ENCODE results near the gene RPL37A.

The RPL37A gene

DNA sequence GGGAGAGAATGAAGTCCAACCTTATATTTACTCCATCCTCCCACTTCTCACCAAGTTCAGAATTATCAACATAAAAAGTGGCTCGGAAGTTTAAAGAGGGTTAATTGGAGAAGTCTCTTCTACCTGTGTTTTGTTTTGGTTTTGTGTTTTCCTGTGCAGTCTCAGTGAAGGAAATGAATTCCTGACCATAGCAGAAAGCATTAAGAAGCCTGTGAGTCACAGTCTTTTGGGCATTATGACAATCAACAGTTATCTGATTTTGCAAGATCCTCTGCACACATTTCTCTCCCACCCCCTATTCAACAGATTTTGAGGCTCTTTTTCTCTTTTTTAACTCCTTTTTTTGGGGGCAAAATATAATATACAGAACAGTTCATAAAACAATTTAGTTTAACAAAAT, 8.6 kb upstream of the RPL37A start:
- peak; percentile 69 for DNase-seq (ENCODE audit: low read depth)

DNA sequence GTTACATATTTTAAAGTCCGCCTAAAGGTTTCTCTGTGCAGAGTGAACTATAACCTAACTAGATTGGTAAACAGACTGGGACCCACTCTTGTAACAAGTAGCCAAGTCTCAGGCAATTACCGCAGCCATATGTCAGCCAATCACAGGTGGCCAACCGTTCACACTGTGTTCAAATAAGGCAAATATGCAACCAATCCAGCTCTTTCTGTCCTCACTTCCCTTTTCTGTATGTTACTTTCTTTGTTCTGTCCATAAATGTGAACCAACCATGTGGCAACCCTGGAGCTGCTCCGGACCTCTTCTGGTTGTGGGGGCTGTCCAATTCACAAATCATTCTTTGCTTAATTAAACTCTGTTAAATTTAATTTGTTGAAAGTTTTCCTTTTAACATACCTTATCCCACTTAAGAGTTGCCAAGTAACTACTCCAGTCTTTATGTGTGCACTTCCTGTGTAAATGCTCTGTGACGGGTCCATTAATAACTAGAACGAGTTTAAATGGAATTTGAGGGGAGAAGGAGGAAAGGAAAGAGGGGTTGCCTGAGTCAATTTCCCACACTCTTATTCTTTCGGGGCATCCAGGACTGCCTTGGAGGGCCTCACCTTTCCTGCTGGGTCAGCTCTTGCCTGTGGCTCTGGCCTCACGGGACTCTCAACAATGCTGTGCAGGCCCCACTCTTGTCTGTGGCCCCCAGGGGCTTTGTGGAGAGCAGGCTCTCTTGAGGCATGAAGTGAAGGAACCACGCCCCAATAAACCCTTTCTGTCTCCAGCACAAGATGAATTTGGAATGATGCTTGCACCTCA, 6.6 kb upstream of the RPL37A start:
- no peak for DNase-seq (ENCODE audit: low read depth)

DNA sequence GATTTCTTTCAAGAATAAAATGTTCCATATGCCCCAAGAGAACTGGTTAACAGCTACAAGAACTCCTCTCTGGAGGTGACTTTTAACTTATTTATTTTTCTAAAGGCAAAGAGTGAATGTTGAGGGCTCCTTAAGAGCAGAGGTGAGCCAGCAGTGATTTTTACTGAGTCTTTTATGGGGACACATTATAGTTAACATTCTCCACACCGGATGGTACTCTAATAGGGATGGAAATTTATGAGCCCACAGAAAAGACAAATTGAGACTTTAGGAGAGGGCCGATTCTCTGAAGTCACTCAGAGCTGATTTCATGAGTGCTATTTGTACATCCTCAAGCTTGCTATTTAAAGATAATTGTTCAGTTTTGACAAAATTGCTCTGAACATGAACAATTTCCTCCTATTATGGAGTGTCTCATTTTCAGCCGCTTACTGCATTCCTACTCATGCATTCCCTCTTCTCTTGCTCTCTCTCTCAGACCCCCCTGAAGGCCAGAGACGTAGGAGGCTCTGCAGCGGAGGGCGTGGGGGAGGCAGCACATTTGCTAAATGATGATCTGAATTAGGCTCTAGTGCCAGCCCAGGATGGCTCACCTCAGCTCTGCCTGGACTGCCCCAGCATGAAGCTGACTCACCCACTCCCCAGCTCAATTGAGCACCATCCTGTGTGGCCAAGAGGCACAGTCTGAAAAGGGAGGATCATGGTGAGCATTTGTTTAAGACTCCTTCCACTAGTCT, 5.9 kb upstream of the RPL37A start:
- peak; percentile 74 for DNase-seq (ENCODE audit: low read depth)

DNA sequence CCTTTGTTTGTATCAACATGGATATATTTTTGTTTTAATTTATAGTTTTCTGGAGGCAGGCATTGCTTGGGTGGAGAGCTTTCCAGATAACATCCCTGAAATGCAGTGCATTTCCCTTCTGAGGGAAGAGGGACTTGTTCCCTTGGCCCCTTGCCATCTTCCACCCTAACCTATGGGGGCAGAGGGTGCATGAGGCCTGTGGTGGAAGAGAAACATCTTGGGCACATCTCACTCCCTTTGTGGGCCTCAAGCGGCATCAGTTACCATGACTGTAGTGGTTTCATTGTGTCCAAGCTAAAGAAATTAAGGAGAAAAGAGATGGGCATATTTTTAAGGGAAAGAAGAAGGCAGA, 5.3 kb upstream of the RPL37A start:
- no peak for DNase-seq (ENCODE audit: low read depth)

DNA sequence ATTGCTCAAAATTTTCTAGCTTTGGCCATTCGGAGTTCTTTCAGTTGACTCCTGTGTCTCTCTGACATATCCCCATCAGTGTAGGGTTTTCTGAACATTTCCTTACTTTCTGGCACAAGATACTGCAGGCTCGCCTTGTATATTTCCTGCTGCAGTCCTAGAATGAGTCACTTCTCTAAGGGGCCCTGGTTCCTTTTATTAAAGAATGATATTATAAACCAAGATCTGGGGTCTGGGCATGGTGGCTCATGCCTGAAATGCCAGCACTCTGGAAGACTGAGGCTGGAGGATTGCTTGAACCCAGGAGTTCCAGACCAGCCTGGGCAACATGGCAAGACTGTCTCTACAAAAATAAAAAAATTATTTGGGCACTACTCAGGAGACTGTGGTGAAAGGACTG, 3.0 kb upstream of the RPL37A start:
- DNase-seq (ENCODE audit: low read depth) = no peak

DNA sequence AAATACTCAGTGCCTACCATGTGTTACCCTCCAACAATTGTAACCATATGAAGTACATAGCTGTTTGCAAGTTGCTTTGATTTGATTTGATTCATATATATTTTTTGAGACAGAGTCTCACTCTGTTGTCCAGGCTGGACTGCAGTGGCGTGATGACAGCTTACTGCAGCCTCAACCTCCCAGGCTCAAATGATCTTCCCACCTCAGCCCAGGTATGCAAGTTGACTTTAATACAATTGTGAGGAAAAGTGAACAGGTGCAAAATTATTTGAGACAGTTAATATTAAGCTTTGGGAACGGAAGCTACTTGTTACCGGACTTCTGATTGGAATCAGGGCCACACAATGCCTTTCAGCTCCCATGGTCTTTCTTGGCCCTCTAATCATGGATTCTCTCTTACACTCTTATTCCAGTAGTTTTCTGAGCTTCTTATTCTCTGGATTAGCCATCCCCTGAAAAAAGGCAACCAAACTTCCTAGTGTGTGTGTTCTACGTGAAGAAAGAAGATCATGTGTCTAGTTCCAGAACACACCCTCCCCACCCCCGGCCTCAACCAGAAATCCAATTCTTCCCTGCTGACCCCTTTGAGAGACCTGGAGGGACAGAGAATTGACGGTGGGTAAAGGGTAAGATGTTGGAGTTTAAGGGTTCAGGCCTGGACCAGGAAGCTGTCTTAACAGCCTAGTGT, 1.1 kb upstream of the RPL37A start:
- DNase-seq (ENCODE audit: low read depth) = no peak

DNA sequence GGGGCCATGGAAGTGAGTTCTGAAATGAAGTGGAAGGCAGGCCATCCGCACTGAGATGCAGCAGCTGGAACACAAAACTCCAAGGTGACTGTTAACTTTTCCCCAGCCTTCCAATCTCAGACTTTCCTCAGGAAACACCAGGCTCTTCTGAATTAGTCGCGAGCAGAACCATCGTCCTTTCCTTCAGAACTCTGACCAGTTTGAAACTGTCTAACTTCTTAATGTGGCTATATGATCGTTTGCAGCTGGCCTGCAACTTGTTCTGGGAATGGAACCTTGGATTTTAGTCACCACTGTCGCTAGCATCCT, 620 bp upstream of the RPL37A start:
- DNase-seq (ENCODE audit: low read depth) = no peak

DNA sequence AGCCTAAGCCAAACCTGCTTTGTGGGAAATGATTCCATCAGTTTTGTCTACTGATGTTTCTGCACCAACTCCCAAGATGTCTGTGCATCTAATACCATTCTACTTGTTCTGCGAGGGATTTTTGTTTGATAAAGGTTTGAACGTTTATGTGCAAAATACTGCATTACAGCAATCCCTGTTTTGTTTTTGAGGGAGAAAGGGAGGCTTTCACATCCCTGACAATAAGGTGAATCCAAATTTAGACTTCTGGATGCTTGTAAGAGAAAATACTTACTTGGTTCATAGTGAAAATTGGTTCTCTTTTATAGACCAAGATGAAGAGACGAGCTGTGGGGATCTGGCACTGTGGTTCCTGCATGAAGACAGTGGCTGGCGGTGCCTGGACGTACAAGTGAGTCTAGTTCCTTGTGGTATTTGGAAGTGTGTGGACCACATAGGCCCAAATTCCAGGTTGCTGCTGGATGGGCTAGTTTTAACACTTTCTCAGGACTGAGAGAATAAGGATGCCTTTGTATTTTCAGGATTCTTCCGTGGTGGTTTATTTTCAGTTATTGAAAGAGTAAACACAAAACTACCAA, 1.1 kb downstream of the RPL37A start:
- DNase-seq (ENCODE audit: low read depth) = no peak

DNA sequence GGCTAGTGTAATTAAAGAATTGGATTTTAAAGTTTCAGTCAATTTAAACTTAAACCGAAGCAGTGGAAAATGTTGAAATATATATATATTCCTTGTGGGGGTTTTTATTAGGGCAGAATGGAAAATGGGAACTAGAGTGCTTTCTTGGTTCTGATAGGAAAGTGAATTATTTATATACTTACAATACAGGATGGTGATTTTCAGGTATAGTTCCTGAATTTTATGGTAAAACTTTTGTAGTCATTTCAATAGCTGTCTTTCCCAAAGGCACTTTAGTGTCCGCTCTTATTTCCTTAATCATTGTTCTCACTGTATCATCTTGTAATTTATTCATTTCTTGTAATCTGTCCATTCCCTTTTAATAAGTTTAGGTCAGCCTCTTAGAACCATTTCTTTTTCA, 1.9 kb downstream of the RPL37A start:
- DNase-seq (ENCODE audit: low read depth) = no peak

DNA sequence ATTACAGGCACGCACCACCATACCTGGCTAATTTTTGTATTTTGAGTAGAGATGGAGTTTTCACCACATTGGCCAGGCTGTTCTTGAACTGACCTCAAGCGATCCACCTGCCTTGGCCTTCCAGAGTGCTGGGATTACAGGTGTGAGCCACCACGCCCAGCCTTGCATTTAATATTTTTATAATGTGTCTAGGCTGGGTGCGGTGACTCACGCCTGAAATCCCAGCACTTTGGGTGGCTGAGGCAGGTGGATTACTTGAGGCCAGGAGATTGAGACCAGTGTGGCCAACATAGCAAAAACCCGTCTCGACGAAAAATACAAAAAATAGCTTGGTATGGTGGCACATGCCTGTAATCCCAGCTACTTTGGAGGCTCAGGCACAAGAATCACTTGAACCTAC, 3.2 kb downstream of the RPL37A start:
- no peak for DNase-seq (ENCODE audit: low read depth)

DNA sequence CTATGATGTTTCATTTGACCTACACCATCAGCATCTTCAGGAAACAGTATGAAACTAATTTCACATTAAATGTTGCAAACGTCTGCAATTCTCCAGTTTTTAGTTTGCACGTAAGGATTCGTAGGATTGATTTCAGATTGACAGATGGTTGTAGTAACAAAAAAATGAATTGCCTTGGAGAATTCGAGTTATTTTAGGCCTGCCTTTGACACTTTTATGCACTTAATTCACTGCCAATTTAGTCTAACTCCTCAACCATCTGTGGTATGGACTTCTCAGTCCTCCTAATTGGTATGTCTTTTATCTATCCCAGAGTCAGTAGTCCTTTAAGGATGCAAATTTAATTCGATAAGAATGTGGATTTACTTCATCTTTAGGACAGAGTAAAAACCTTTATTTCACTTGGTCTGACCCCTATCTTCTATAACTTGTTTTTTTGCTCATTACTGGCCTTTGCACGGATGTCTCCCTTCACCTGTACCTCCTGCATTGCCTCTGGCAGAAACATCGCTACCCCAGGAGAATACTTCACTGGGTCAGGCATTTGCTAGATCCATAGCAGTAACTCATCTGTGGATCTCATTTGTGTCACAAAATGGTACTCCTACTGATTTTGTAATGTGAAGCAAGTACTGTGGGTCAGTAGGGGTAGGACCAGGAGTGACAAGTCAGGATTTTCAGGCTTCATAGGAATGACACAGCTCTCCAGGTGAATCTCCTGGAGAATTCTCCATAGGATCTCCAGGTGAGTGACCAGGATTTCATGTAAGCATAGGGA, 3.9 kb downstream of the RPL37A start:
- no peak for DNase-seq (ENCODE audit: low read depth)

DNA sequence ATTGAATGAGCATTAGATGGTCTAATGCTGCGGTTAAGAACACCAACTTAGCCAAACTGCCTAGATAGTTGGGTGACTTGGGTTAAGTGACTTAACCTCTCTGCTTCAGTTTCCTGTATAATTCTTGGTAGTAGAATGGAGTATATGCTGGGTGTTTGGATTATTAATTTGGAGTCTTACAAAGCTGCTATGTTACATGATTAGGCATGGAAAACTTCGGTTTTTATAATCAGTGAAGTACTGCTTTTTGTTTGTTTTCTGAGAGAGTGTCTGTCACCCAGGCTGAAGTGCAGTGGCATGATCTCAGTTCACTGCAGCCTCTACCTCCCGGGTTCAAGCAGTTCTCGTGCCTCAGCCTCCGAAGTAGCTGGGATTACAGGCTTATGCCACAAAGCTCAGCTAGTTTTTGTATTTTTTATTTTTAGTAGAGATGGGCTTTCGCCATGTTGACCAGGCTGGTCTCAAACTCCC, 4.5 kb downstream of the RPL37A start:
- no peak for DNase-seq (ENCODE audit: low read depth)

DNA sequence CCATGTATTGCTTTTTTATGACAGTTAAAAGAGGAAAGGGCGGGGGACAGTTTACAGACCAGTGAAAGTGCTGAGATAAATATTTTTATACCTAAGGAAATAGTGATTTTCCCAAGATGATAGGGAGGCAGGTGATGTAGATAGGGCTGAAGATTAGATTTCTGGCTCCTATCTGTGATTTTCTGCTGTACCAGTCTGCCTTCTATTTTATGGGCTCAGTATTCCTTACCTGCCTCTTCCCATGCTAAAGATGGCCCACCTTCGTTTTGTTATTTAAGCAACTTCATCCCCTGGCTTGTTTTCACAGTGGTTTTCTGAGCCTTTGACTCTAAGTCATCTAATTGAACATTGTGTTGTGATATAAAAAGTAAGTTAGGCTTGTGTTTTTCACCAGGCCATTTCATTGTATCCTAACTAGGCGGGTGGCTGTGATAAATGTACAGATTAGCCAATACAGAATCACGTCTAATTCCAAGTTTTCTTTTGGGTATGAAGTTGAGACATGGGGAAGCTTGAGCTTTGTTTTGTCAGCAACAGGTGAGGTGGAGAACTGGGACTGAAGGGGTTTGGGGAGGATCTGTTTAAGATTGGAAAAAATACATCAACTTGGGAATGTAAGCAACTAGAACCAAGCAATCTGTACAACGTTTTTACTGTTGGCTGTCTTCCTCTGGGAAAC, 5.2 kb downstream of the RPL37A start:
- DNase-seq (ENCODE audit: low read depth) = no peak

DNA sequence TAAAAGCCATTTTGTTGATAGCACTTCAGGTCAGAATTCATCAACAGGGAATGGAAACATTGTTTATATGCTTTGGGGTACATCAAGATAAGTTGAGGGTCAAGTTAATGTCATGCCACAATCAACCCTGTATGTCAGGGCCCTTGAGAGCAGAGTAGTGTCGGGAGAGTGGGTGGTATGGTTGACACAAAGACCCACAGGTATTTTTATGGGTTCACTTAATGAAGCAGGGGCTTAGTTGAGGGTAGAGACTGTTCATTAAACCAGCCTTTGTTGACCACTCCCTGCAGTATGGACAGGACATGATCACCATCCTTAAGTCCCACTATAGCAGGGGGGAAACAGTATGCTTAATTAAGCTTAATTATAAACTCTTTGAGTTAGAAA, 5.7 kb downstream of the RPL37A start:
- no peak for DNase-seq (ENCODE audit: low read depth)

DNA sequence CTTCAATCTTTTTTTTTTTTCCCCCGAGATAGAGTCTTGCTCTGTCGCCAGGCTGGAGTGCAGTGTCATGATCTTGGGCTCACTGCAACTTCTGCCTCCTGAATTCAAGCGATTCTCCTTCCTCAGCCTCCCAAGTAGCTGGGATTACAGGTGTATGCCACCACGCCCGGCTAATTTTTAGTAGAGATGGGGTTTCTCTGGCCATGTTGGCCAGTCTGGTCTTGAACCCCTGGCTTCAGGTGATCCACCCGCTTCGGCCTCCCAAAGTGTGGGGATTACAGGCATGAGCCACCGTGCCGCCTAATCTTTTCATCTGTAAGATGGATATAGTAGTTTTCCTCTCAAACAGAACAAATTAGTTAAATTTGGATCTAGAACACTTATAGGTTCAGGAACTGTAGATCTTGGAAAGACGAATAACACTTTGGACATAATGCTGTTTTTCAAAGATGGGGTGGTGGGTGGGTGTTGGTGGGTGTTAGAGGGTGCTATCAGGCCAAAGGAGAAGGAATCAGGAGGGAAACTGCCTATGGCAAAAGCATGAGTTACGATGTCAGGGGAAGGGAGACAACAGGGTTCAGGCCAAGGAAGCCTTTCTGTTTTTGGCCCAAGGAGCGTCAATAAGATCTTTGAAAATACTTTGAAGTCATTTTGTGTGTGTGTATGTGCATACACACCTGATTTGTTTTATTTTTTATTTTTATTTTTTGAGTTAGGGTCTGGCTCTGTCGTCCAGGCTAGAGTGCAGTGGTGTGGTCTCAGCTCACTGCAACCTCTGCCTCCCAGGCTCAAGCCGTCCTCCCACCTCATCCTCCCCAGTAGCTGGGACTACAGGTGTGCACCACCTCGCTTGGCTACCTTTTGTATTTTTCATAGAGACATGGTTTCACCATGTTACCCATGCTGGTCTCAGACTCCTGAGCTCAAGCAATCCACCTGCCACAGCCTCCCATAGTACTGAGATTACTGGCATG, 6.8 kb downstream of the RPL37A start:
- DNase-seq (ENCODE audit: low read depth) = no peak

DNA sequence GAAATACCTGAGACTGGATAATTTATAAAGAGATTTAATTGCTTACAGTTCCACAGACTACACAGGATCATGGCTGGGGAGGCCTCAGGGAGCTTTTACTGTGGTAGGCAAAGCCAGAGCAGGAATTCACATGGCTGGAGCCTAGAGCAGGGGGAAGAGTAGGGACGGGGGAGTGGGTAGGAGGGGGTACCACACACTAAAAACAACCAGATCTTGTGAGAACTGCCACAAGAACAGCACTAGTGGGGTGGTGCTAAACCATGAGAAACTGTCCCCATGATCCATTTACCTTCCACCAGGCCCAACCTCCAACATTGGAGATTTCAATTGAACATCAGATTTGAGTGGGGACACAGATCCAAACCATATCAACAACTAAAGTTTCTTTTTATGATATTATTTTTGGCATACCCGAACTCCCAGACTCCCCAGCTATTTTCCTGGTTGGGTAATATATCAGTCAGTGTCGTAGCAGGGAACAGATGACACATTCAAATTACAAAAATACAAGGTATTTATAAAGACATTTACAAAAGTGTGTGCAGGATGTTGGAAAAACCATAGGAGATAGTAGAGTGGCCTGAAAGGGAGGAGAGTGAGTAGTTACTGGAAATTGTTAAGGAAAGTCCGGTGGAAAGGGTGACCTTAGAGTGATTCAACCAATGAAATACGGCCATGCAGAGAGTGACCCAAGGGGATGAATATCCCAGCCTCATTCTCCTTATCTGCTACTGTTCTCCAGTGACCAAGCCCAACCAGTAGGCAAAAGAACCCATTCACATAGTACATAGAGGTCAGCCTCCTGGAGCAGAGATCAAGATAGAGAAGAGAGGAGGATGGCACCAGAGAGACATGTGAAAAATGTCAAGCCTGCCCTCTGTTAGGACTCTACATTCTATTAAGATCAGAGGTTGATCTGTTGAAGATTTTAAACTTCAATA, 8.8 kb downstream of the RPL37A start:
- no peak for DNase-seq (ENCODE audit: low read depth)

DNA sequence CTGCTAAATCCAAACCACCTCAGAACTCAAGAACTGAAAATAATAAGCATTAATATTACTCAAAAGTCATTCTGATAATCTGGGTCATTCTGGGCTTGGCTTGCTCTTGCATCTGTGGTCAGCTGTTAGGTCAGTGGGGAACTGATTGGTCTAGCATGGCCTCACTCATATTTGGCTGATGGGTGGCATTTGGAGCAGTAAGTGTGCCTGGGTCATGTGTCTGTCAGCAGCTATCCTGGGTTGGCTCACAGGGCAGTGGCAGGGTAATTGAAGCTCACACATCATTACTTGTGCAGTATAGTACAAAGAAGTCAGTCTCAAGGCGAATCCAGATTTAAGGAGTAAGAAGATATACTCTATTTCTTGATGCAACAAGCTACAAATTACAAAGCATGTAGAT, 9.6 kb downstream of the RPL37A start:
- DNase-seq (ENCODE audit: low read depth) = no peak

DNA sequence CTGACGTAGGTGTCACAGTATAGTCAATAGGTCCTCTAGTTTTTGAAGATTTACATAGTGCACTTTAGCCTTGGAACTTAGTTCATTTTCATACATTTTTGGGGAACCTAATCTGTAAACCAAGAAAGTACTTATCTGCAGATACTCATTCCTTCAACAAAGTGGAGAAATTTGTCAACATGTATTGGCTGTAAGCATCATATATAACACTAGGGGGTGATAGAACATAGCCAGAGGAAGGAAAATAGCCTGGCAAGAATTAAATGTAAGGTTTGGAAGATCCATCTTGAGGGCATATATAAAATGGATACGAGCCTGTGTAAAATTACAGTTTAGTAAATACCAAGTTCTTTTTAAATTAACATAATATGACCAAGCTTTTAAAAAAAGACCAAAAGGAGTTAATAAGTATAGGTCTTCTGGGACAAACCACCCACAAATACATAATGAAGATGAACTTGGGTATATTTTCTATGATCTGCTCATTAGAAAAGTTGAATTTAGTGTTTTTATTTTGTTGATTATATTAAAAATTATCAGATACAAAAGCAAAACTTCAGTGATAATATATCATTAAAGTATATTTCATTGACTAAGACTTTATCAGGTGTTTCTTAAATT, 18.2 kb downstream of the RPL37A start:
- DNase-seq (ENCODE audit: low read depth) = no peak
